ENCODE data around the gene FAM9C.
"Not testable (repeated sequence)": the region's sequence is repeated elsewhere in the genome, so short reads cannot be mapped to it uniquely, and the experiment has no call there.

FAM9C gene

GRCh38 chrX:13044441-13044840 is at the start of gene FAM9C:
Gene FAM9C, minus strand, starts transcription at chrX:13044620. Its CDS starts 831 bp downstream, at chrX:13043789.
- no peak for DNase-seq

GRCh38 chrX:13093529-13094140 is 49.2 kb upstream of the FAM9C start:
- DNase-seq, result peak; percentile 65

GRCh38 chrX:13092455-13092941 is 48.1 kb upstream of the FAM9C start:
- DNase-seq, result peak; percentile 95

GRCh38 chrX:13091111-13091765 is 46.8 kb upstream of the FAM9C start:
- peak; percentile 84 for DNase-seq

- DNase-seq, result peak; percentile 63
These were observed 46.1 kb upstream of the FAM9C start for GRCh38 chrX:13090339-13091110.

- no peak for DNase-seq
These were observed 45.6 kb upstream of the FAM9C start for GRCh38 chrX:13090027-13090338.

- peak; percentile 52 for DNase-seq
These were observed 43.7 kb upstream of the FAM9C start for GRCh38 chrX:13088156-13088487.

- DNase-seq, result peak; percentile 91
These were observed 43.1 kb upstream of the FAM9C start for GRCh38 chrX:13087322-13088155.

- not testable (repeated sequence) for DNase-seq
These were observed 42.4 kb upstream of the FAM9C start for GRCh38 chrX:13086793-13087321.

GRCh38 chrX:13086076-13086475 is 41.7 kb upstream of the FAM9C start:
- DNase-seq, result no peak

- peak; percentile 81 for DNase-seq
These were observed 41.1 kb upstream of the FAM9C start for GRCh38 chrX:13085526-13085925.

- no peak for DNase-seq
These were observed 40.2 kb upstream of the FAM9C start for GRCh38 chrX:13084611-13085010.

GRCh38 chrX:13083755-13084326 is 39.4 kb upstream of the FAM9C start:
- not testable (repeated sequence) for DNase-seq

- no peak for DNase-seq
These were observed 38.0 kb upstream of the FAM9C start for GRCh38 chrX:13082206-13083065.

- peak; percentile 51 for DNase-seq
These were observed 37.2 kb upstream of the FAM9C start for GRCh38 chrX:13081395-13082205.

GRCh38 chrX:13080128-13080795 is 35.8 kb upstream of the FAM9C start:
- DNase-seq, result no peak

GRCh38 chrX:13078739-13079444 is 34.5 kb upstream of the FAM9C start:
- DNase-seq, result no peak

GRCh38 chrX:13077168-13077567 is 32.7 kb upstream of the FAM9C start:
- DNase-seq, result peak; percentile 82
